ENCODE results near the gene TOX3. TPM values are rescaled to one million over a fixed set of nuclear protein-coding genes. Genes with fewer than 3 reads are reported as not detected.

The TOX3 gene
- total RNA-seq, 4 donors from 2014 or later = 0.11 TPM; not detected in 3

DNA sequence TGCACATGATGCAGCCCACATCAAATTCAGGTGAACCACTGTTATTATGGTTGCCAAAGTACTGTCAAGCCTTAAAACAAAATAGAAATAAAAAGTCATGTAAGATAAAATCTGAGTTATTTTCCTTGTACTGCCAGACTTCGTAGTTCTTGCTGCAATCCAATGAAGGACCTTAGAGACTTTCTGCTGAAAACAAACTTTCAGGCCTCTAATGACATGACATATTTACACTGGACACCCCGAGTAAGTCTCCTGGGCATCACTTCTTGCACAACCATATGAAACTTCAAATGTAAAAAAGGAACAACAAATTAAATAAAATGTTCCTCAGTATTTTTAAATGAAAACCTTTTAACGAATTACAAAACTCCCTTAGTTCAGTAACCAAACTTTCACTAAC, 66.7 kb downstream of the TOX3 start:
- 62% methylated on average over 3 of the region's 3 CpGs for WGBS
- no peaks in the 10 kb centered on the region for H3K27me3 ChIP-seq

DNA sequence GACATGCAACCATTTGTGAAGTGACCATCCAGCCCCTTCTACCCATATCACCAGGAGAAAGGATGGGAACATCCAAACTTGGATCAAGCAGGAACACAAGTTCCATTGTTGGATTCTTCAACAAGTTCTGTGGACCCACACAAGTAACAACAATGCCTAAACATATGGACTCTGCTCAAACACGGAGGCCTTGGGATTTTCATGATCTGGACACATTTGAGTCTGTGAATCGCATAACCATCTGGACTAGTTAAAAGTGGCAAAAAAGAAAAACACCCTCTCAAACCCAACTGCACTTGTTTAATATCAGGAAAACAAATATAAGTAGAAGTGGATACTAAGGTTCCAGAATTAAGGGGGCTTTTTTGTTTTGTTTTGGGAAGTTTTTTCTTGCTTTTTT, 70.8 kb downstream of the TOX3 start:
- no peak for TF ChIP-seq POLR2A (IDR thresholded peaks at IDR 0.05; ENCODE audit: low read depth)
- no peak overlapping the region for H3K27ac ChIP-seq (replicated peaks in 1 of 4)
- 70% methylated on average over 2 of the region's 2 CpGs for WGBS
- H3K9me3 ChIP-seq = no peaks in the 10 kb centered on the region
- intact Hi-C loops (cut with DNase I) = no loop called here
- H3K27me3 ChIP-seq = no peaks in the 10 kb centered on the region
- H3K4me3 ChIP-seq = no peak overlapping the region
- H3K4me1 ChIP-seq = no peaks in the 10 kb centered on the region
- no peaks in the 10 kb centered on the region for H3K36me3 ChIP-seq
- no peak for DNase-seq (ENCODE audit: extremely low spot score)

More for the DNA sequence above, 66.7 kb downstream of the TOX3 start:
- intact Hi-C loops (cut with DNase I) = no loop called here
- H3K27ac ChIP-seq (replicated peaks in 1 of 4) = no peak overlapping the region
- no peaks in the 10 kb centered on the region for H3K4me1 ChIP-seq
- no peaks in the 10 kb centered on the region for H3K36me3 ChIP-seq
- no peak overlapping the region for H3K4me3 ChIP-seq
- DNase-seq (ENCODE audit: extremely low spot score) = no peak
- TF ChIP-seq POLR2A (IDR thresholded peaks at IDR 0.05; ENCODE audit: low read depth) (no peak), POLR2AphosphoS5 (IDR thresholded peaks at IDR 0.05) (no peak), EP300 (IDR thresholded peaks at IDR 0.05) (no peak)
- TF ChIP-seq, protein P1, sequence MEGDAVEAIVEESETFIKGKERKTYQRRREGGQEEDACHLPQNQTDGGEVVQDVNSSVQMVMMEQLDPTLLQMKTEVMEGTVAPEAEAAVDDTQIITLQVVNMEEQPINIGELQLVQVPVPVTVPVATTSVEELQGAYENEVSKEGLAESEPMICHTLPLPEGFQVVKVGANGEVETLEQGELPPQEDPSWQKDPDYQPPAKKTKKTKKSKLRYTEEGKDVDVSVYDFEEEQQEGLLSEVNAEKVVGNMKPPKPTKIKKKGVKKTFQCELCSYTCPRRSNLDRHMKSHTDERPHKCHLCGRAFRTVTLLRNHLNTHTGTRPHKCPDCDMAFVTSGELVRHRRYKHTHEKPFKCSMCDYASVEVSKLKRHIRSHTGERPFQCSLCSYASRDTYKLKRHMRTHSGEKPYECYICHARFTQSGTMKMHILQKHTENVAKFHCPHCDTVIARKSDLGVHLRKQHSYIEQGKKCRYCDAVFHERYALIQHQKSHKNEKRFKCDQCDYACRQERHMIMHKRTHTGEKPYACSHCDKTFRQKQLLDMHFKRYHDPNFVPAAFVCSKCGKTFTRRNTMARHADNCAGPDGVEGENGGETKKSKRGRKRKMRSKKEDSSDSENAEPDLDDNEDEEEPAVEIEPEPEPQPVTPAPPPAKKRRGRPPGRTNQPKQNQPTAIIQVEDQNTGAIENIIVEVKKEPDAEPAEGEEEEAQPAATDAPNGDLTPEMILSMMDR (IDR thresholded peaks at IDR 0.05) = no peak
- no peaks in the 10 kb centered on the region for H3K9me3 ChIP-seq

DNA sequence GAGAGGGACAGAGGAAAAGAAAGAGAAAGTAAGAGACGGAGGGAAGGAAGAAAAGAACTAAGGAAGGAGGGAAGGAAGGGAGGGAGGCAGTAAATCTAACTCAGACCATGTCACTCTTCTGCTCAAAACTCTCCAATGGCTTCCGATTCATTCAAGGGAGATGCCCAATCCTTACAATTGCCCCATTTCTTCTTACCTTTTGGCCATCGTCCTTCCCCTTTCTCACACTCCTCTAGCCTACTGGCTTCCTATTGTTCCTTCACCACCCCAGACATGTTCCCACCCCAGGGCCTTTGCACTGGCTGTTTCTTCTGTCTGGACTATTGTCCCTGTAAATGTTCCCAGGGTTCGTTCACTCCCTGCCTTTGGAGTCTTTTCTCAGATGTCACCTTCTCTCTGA, 72.3 kb downstream of the TOX3 start:
- TF ChIP-seq EP300 (IDR thresholded peaks at IDR 0.05) (no peak), POLR2AphosphoS5 (IDR thresholded peaks at IDR 0.05) (no peak), POLR2A (IDR thresholded peaks at IDR 0.05; ENCODE audit: low read depth) (no peak)
- TF ChIP-seq, protein P1 (IDR thresholded peaks at IDR 0.05) = no peak
- no peak for DNase-seq (ENCODE audit: extremely low spot score)
- H3K4me3 ChIP-seq = no peak overlapping the region
- intact Hi-C loops (cut with DNase I) = no loop called here
- H3K4me1 ChIP-seq = no peaks in the 10 kb centered on the region
- H3K27ac ChIP-seq (replicated peaks in 1 of 4) = no peak overlapping the region
- no peaks in the 10 kb centered on the region for H3K9me3 ChIP-seq
- H3K27me3 ChIP-seq = no peaks in the 10 kb centered on the region
- no peaks in the 10 kb centered on the region for H3K36me3 ChIP-seq
- WGBS = 84% methylated on average over 4 of the region's 4 CpGs

DNA sequence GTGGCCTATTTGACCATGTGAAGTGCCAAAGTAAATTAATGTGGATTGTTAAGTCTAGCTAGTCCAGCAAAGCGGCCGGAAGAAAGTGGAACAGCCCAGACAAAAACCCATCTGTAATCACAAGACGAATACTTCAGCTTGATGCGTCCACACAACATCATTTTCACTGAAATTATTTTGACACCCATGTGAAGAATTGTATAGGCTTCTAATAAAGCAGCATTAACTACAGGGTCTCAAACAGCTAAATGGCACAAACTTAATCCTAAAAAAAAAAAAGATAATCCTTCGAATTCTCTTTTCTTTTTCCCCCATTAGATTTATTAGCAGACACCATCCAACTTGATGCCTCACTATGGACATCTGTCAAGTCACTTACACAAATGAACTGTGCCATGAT, 73.8 kb downstream of the TOX3 start:
- Histone ChIP-seq H3K9me3 (no peaks in the 10 kb centered on the region), H3K4me1 (no peaks in the 10 kb centered on the region), H3K27ac (replicated peaks in 1 of 4) (no peak overlapping the region), H3K27me3 (no peaks in the 10 kb centered on the region), H3K4me3 (no peak overlapping the region), H3K36me3 (no peaks in the 10 kb centered on the region)
- no peak for DNase-seq (ENCODE audit: extremely low spot score)
- TF ChIP-seq POLR2AphosphoS5 (IDR thresholded peaks at IDR 0.05) (no peak), EP300 (IDR thresholded peaks at IDR 0.05) (no peak), POLR2A (IDR thresholded peaks at IDR 0.05; ENCODE audit: low read depth) (no peak)
- TF ChIP-seq, protein P1 (IDR thresholded peaks at IDR 0.05) = no peak
- intact Hi-C loops (cut with DNase I) = no loop called here
- 91% methylated on average over 5 of the region's 5 CpGs for WGBS

DNA sequence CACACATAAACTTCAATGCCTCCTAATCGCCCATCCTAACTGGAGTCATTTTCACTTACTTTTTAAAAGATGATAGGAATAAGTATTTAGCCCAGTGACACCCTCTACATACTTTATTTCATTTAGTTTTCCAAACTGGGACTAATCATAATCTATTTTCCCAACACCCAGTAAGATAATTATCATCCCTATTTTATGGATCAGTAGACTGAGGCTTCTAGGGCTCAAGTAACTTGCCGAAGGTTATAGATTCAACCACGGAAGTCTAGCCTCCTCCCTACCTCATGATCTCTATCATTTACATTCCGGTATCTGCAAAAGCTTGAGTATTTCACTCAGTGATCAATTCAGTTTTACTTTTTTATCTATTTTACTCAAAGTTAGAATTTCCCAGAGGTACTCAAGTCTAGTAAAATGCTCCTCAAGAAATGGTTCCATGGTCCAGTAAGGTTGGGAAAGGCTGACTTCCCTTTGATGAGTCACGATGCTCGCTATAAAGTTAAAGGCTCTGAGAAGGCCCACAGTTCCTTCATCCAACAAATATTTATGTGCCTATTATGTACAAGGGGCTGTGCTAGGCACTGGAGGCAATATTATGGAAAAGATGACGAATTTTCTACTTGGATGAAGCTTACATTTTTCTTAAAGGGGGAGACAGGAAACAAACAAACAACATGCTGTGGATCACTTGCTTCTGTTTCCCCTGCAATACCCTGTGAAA, 75.1 kb downstream of the TOX3 start:
- intact Hi-C loops (cut with DNase I) = no loop called here
- H3K36me3 ChIP-seq = no peaks in the 10 kb centered on the region

More for the DNA sequence above, 75.1 kb downstream of the TOX3 start:
- H3K4me1 ChIP-seq = no peaks in the 10 kb centered on the region
- no peak for TF ChIP-seq POLR2A (IDR thresholded peaks at IDR 0.05; ENCODE audit: low read depth)
- TF ChIP-seq POLR2AphosphoS5 (IDR thresholded peaks at IDR 0.05) = no peak
- TF ChIP-seq EP300 (IDR thresholded peaks at IDR 0.05) = no peak
- H3K9me3 ChIP-seq = no peaks in the 10 kb centered on the region
- 84% methylated on average over 7 of the region's 7 CpGs for WGBS
- no peak for DNase-seq (ENCODE audit: extremely low spot score)
- H3K4me3 ChIP-seq = no peak overlapping the region
- H3K27ac ChIP-seq (replicated peaks in 1 of 4) = no peak overlapping the region
- no peaks in the 10 kb centered on the region for H3K27me3 ChIP-seq
